HG02642 (cell line): ENCODE data around the gene TACR3.
"Not testable (repeated sequence)": the region's sequence is repeated elsewhere in the genome, so short reads cannot be mapped to it uniquely, and the experiment has no call there.

ENCODE experiments used
- ATAC-seq: cut with Tn5 transposase; IDR thresholded peaks from one replicate; pipeline ENCODE4 v1.9.1; 2021; ENCODE audit warnings: mild to moderate bottlenecking; ENCODE audit not compliant: unreplicated experiment, poor library complexity

The TACR3 gene, protein sequence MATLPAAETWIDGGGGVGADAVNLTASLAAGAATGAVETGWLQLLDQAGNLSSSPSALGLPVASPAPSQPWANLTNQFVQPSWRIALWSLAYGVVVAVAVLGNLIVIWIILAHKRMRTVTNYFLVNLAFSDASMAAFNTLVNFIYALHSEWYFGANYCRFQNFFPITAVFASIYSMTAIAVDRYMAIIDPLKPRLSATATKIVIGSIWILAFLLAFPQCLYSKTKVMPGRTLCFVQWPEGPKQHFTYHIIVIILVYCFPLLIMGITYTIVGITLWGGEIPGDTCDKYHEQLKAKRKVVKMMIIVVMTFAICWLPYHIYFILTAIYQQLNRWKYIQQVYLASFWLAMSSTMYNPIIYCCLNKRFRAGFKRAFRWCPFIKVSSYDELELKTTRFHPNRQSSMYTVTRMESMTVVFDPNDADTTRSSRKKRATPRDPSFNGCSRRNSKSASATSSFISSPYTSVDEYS

GRCh38 chr4:103719830-103720207, at the start of gene TACR3:
TACR3 (minus strand) TSS chr4:103719985; CDS start chr4:103719675, 310 bp downstream.
- no peak for ATAC-seq

DNA sequence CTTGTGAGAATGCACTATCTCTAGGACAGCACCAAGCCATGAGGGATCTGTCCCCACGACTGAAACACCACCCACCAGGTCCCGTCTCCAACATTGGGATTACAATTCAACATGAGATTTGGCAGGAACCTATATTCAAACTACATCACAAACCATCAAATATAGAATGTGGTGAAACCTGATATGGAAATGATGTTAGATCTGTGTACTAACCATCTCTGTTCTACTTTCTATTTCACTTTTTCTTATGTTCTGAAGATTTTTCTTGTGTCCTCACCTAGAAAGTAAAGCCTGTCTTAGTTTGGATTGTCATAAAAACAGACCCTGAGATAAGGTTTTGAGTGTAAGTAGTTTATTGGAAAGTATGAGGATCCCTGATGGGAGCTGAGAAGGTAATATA, 37.8 kb upstream of the TACR3 start:
- no peak for ATAC-seq

DNA sequence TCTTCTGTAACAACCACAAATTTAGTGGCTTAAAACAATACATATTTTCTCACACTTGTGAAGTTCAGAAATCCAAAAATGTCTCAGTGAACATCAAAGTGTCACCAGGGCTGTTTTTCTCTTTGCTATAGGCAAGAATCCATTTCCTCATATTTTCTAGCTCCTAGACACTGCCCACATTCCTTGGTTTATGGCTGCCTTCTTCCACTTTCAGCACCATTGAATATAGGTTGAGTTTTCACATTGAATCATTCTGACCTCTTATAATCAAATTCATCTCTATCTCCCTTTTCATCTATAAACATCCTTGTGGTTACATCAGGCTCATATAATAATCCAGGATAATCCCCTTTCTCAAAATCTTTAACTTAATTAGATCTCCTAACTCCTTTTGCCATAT, 37.0 kb upstream of the TACR3 start:
- no peak for ATAC-seq

DNA sequence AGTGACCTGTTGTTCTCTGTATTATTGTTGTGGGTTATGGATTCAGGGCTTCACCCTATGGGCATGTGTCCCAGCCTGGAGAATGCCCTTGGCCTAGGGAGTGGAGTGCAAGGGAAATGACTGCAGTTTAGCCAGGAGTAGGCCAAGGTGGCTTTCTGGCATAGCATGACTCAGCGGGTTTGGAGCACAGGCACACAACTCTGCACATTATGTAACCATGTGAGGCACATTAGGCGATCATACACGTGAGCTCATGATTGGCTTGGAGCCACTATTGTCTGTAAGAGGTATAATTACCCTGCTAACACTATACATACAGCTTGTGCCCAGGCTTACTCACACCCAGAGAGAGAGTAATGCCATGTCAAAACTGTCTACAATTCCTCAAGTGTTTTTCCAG, 35.1 kb upstream of the TACR3 start:
- no peak for ATAC-seq

DNA sequence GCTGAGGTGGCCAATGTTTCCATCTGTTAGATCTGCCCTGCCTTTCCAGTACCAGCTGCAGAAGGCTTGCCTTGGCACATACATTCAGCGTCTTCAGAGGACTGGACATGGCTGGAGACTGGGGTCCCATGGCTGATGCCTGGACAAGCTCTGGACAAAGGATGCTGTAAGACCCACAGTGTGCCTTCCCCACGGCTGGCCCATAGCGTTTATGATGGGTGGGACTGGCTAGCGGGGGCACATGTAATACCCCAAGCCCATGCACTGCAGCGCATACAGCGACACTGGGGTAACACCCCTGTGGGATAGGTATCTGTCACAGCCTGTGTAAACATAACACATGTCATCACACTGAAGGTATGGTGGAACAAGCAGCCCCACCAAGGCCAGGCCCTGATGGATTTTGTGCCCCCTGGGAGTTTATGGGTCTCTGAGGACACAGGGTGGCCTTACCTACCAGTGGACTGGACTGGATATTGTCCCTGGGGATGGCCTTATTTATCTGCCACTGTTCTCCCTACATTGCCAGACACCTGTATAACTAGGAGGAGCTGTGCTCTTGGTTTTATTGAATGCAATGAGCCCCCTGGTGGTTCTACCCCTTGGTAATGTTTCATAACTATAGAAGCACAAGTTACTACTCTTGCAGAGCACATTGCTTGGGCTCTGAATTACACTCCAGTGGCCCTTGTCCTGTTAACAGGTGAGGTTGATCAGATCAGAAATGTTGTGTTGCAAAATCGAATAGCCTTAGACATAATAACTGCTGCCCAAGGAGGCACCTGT, 34.3 kb upstream of the TACR3 start:
- ATAC-seq, result no peak

DNA sequence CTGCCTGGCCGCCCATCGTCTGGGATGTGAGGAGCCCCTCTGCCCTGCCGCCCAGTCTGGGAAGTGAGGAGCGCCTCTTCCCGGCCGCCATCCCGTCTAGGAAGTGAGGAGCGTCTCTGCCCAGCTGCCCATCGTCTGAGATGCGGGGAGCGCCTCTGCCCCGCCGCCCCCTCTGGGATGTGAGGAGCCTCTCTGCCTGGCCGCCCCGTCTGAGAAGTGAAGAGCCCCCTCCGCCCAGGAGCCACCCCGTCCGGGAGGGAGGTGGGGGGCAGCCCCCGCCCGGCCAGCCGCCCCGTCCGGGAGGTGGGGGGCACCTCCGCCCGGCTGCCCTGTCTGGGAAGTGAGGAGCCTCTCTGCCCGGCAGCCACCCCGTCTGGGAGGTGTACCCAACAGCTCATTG, 3.4 kb upstream of the TACR3 start:
- not testable (repeated sequence) for ATAC-seq

- no peak for ATAC-seq
These were observed 1.5 kb upstream of the TACR3 start for GRCh38 chr4:103721251-103721650.

- no peak for ATAC-seq
These were observed 876 bp upstream of the TACR3 start for GRCh38 chr4:103720661-103721060.

DNA sequence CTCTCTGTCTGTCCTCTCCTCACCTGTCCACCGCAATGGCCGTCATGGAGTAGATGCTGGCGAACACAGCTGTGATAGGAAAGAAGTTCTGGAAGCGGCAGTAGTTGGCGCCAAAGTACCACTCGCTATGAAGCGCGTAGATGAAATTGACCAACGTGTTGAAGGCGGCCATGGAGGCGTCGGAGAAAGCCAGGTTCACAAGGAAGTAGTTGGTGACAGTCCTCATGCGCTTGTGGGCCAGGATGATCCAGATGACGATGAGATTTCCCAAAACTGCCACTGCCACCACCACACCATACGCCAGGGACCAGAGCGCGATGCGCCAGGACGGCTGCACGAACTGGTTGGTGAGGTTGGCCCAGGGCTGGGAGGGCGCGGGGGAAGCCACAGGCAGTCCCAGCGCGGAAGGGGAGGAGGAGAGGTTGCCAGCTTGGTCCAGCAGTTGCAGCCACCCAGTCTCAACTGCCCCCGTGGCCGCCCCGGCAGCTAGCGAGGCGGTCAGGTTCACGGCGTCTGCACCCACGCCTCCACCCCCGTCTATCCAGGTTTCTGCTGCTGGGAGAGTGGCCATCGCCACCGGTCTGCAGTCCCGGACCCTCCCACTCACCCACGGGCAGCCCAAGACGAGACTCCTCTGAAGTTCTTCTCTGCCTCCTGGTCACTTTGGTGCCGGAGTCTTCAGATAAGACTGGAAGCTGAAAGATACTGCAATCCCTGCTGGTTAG, 518 bp downstream of the TACR3 start:
- ATAC-seq, result no peak

- no peak for ATAC-seq
These were observed 27.2 kb downstream of the TACR3 start for GRCh38 chr4:103692615-103693014.

DNA sequence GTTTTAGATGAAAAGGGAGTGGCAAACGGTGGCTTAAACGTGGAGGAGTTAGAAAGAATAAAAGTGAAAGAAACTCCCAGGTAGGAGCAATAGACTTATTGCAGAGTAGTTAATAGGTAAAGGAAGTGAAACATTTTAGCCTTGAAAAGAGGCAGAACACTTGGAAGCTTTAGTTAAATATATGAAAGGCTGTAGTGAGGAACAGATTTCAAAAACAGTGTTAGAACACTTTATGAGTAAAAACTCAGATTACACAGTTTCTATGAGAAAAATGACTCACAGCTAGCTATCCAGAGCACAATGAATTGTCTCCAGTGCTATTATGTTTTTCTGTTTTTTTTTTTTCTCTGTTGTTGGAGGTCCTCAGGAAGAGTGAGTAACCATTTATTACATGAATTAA, 45.8 kb downstream of the TACR3 start:
- no peak for ATAC-seq

- not testable (repeated sequence) for ATAC-seq
These were observed 53.0 kb downstream of the TACR3 start for GRCh38 chr4:103666764-103667163.

- no peak for ATAC-seq
These were observed 55.2 kb downstream of the TACR3 start for GRCh38 chr4:103664436-103665075.

GRCh38 chr4:103648541-103648940, 71.2 kb downstream of the TACR3 start:
- no peak for ATAC-seq

DNA sequence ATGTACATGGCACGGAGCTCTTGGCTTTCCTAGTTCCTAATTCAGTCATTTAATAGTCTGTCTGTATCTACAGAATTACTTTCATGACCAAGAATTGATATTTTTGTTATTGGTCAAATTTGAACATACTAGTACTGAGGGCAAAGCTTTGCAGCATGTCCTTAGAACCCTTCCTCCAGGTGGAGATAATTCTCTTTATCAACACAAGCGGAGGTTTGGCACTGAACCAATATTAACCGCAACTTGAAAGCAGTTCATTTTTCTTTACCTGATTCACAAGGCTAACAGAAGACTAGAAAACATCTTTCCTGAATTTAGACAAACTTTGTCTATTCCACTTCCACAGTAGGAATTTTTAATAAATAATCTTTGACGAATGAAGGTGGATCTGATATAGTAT, 73.8 kb downstream of the TACR3 start:
- no peak for ATAC-seq

- ATAC-seq, result no peak
These were observed 85.5 kb downstream of the TACR3 start for GRCh38 chr4:103634236-103634635.

GRCh38 chr4:103626296-103626695, 93.5 kb downstream of the TACR3 start:
- ATAC-seq, result no peak

GRCh38 chr4:103591841-103592240, 127.9 kb downstream of the TACR3 start:
- ATAC-seq, result no peak

DNA sequence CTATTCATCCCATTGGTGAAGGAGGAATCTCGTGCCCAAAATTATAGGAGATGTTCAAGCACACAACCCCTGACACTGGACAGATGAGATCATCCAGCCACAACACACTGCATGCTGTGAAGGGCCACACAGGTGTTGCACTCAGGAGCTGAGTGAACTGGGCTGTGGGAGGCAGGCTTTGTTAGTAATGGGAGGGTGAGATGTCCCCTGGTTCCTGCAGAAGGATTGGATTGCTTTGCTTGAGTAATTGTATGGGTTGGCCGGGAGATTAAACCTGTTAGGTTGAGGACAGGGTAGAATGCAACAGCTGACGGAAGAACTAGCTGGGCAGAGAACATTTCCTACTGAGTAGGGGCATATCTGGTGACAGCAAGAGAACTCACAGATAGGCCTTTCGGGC, 152.2 kb downstream of the TACR3 start:
- no peak for ATAC-seq

- ATAC-seq, result not testable (repeated sequence)
These were observed 160.6 kb downstream of the TACR3 start for GRCh38 chr4:103559178-103559577.
